GM10266 (cell line): ENCODE results near the gene FBRSL1.

ENCODE experiments used
- DNase-seq: peaks from one replicate; pipeline ENCODE4 v3.0.0; 2012; ENCODE audit errors: extremely low spot score
- CTCF ChIP-seq: IDR thresholded peaks from 2 replicates; pipeline ENCODE4 v1.5.1; 2012; ENCODE audit warnings: mild to moderate bottlenecking, low read depth; ENCODE audit not compliant: control insufficient read depth, insufficient read depth; ENCODE audit errors: missing control alignments

FBRSL1 gene

GRCh38 chr12:132491761-132492378 lies 1.9 kb downstream of the FBRSL1 start:
- TF ChIP-seq CTCF = no peak
- DNase-seq = no peak

GRCh38 chr12:132492522-132492921 lies 2.6 kb downstream of the FBRSL1 start:
- no peak for TF ChIP-seq CTCF
- DNase-seq = peak; percentile 85

- DNase-seq = no peak
- no peak for TF ChIP-seq CTCF
These were observed 3.0 kb downstream of the FBRSL1 start for GRCh38 chr12:132492951-132493350.

DNA sequence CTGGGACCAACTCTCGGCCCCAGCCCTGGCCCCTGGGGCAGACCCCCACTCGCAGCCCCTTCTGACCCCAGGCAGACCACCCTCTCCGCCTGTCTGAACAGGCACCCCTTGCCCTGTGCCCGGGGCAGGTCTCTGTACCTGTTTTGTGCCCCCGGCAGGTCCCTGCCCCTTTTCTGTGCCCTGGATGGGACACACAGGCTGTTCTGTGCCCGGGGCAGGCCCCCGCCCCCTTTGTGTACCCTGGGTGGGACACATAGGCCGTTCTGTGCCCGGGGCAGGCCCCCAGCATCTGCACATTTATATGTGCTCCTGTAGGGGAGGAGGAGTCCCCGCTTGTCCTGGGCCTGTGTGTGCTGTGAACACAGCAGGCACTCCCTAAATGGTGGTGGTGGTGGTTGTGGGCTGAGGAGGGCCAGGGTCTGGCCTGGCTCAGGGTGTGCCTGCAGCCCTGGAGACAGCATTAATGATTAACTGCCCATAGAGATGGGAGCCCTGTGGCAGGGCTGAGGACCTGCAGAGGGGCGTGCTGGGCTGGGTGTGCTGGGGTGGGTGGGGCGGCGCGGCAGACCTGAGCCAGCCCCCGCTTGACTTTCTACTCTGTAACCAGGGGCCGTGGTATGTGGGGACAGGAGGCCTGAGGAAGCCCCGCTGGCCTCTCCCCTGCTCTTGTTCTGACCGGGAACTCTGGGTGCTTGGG lies 3.7 kb downstream of the FBRSL1 start:
- no peak for DNase-seq
- TF ChIP-seq CTCF = no peak

DNA sequence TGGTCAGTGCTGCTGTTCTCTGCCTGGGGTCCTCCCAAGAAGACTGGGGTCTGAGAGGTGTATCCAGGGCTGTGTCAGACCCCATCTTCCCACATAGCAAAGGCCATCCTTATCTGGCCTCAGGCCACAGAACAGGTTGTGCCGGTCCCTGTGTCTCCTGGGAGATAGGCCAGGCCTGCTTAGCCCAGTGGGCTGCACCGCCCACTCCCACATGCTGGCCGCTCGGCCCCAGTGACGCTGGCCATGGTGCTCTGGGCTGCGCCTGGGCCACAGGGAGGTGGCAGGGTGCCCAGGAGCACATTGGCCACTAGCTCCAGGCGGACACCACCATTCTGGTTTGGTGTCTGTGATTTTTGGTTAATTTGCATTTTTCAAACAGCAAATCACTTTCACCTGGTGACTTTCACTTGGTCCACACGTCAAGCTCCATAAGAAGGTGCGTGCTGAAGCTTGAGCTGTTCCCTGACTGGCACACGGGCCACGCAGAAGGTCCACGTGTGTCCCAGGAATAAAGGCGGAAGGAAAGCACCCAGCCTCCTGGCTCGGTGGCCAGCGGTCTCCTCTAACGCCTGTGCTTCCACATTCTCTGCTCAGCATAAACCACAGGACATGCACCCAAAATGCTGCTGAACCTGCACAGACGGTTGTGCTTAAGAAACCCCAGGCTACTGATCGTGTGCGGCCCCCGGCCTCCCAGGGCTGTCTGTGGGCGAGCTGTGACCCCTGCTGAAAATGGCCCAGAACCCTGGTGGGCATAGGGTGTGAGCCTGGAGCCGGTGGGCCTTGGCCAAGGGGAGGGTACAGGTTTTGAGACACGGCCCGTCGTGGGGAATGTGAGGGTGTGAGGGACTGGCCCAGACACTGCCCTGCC lies 4.6 kb downstream of the FBRSL1 start:
- TF ChIP-seq CTCF = no peak
- DNase-seq = no peak

DNA sequence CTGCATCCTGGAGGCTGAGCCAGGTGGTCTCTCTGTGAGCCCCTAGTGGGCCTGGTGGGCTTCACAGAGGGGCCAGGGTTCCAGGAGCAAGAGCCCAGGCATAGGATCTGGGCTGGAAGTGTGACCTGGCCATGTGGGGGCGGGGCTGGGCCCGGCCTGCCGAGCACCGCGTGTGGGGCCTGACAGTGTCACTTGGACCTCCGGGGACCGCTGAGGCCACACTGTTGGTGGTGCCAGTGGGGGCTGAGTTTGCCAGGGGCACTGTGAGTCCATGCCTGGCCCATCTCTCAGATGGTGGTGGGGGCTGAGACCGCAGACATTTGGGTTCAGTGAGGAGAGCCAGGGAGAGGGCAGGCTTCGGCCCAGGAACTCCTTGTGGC lies 5.2 kb downstream of the FBRSL1 start:
- no peak for TF ChIP-seq CTCF

DNA sequence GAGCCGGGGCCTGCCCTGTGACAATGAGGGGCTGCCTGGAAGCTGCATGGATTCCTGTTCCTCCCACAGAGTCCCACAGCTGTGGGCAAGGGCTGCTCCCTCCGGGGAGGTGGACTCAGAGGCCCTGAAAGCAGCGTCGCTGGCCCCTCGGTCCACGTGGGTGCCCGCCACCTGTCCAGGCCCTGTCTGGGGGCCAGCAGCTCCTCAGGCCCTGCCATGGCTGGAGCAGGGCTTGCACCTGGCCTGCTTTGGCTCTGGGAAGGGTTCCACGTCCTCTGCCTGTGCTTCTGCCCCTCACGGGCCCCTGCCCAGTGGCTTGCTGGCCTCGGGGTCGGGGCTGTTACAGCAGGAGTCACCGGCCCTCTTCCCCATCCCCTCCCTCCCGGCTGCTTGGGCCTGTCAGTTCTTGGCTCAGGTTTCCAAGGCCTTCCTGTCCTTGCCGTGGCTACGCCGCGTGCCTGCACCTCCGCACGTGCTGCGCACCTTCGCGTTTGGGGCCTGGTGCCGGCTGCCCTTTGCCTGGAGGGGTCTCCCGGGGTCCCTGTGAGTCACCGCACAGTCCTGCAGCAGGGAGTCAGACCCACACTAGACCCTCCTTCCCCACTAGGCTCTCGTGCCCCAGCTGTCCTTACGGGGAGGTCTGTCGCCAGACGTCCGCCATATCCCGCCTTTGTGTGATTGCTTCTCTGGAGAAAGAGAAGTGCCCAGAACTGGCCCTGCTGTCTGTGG lies 5.8 kb downstream of the FBRSL1 start:
- DNase-seq = no peak
- TF ChIP-seq CTCF = no peak

More for the DNA sequence above, 5.2 kb downstream of the FBRSL1 start:
- no peak for DNase-seq
